NT2/D1 (cell line): Measurements from ENCODE around the gene ABHD12.

ENCODE experiments used
- SUZ12 ChIP-seq: IDR thresholded peaks from 2 replicates; pipeline ENCODE4 v1.6.1; 2011; ENCODE audit not compliant: insufficient read length, insufficient read depth; ENCODE audit errors: extremely low read depth
- YY1 ChIP-seq: IDR thresholded peaks from 2 replicates; pipeline ENCODE4 v1.6.1; 2011; ENCODE audit not compliant: insufficient read length, insufficient read depth
- ZNF274 ChIP-seq: IDR thresholded peaks from 2 replicates; pipeline ENCODE4 v1.6.1; 2011; ENCODE audit warnings: mild to moderate bottlenecking, low read depth, low read length

DNA sequence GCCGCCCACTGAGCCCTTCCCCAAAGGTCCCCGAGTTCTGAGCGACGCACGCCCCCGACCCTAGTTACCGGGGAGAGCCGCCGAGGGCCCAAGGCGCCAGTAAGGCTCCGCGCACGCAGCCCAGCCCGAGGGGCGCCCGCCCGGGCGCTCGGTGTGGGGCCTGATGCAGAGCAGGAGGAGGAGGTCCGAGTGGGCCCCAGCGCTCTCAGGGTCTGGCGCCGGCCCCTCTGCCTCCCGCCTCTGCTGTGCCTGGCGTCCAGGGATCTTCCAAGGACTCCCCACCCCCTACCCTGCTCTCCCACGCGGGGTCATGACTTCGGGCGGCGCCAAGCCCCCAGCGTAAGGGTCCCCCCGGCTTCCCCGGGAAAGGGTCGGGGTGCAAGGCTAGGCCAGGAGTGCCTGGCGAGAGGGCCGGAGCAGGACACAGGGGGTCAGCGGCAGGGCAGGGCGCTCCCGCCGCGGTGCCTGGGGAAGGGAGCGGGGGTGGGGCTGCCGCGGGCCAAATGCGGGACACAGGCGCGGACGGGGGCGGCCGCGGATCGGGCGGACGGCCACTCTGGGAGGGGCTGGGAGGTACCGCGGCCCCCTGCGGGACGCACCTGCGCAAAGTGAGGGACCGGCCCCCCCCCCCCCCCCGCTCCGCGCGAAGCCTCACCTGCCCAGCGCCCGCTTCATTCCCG is 637 bp downstream of the ABHD12 start:
- TF ChIP-seq ZNF274 (no peak), YY1 (no peak), SUZ12 (no peak)
